Esophagus muscularis mucosa (tissue), 4 donors: ENCODE measurements around the gene CLCNKB.

Experiments
- CTCF ChIP-seq, 3 experiments: fragments of 200-600 bp in 2 of 3; fragments of 450-650 bp in 1 of 3; sonication (generic) in 2 of 3; IDR thresholded peaks; one replicate each; pipeline ENCODE4 v1.5.1; 2017 to 2019; ENCODE audit warnings: antibody characterized with exemption in 3 of 3, mild to moderate bottlenecking in 2 of 3, moderate library complexity in 1 of 3
- EP300 ChIP-seq: sonication (generic); formaldehyde crosslinking; IDR thresholded peaks from one replicate; pipeline ENCODE4 v1.6.1; 2017; ENCODE audit warnings: antibody characterized with exemption
- POLR2A ChIP-seq: fragments of 450-650 bp; IDR thresholded peaks from one replicate; pipeline ENCODE4 v1.6.1; 2017; ENCODE audit warnings: antibody characterized with exemption, moderate library complexity, mild to moderate bottlenecking, low read depth
- POLR2AphosphoS5 ChIP-seq, 2 donors: sonication (generic); formaldehyde crosslinking; IDR thresholded peaks; one replicate each; pipeline ENCODE4 v1.6.1; 2017; ENCODE audit warnings: antibody characterized with exemption in 2 of 2

- no peak for TF ChIP-seq EP300
- no peak for TF ChIP-seq POLR2A
- TF ChIP-seq CTCF (IDR thresholded peaks at IDR 0.05), result no peak
- no peak for TF ChIP-seq POLR2AphosphoS5 (IDR thresholded peaks at IDR 0.05)
Observed at GRCh38 chr1:16053781-16054502, 10.4 kb downstream of the CLCNKB start.
